Testis (tissue), 2 donors: ENCODE results near the gene GSG1.

Experiments used
- CTCF ChIP-seq, 3 experiments: fragments of 450-650 bp in 2 of 3; fragments of 200-600 bp in 1 of 3; sonication (generic) in 1 of 3; IDR thresholded peaks; one replicate each; pipeline ENCODE4 v1.5.1; 2016 to 2019; ENCODE audit warnings: antibody characterized with exemption in 3 of 3, mild to moderate bottlenecking in 2 of 3, moderate library complexity in 1 of 3
- POLR2A ChIP-seq: fragments of 450-650 bp; IDR thresholded peaks from one replicate; pipeline ENCODE4 v1.6.1; 2017; ENCODE audit warnings: antibody characterized with exemption, mild to moderate bottlenecking, moderate library complexity

GRCh38 chr12:13044906-13045299 lies 58.6 kb downstream of the GSG1 start:
- TF ChIP-seq CTCF (IDR thresholded peaks at IDR 0.05) (no peak), POLR2A (no peak)
